ENCODE measurements around the gene PAPOLG. TPM values are rescaled to one million over a fixed set of nuclear protein-coding genes. Genes with fewer than 3 reads are reported as not detected.

The PAPOLG gene
- total RNA-seq, 1 donor from 2014 or later, result 16.1 TPM

- Histone ChIP-seq H3K36me3 (no peaks in the 10 kb centered on the region), H3K27ac (no peak overlapping the region), H3K9me3 (no peaks in the 10 kb centered on the region), H3K4me1 (no peaks in the 10 kb centered on the region), H3K27me3 (ENCODE audit: low read depth) (no peaks in the 10 kb centered on the region), H3K4me3 (no peak overlapping the region)
- ATAC-seq, result no peak
- intact Hi-C loops (cut with DNase I), result no loop called here
- TF ChIP-seq CTCF (IDR thresholded peaks at IDR 0.05), result no peak
- no peak for DNase-seq
These were observed 64.5 kb downstream of the PAPOLG start for GRCh38 chr2:60820416-60821132.

- Histone ChIP-seq H3K4me1 (no peaks in the 10 kb centered on the region), H3K36me3 (no peaks in the 10 kb centered on the region), H3K27me3 (ENCODE audit: low read depth) (no peaks in the 10 kb centered on the region), H3K27ac (no peak overlapping the region), H3K4me3 (no peak overlapping the region), H3K9me3 (no peaks in the 10 kb centered on the region)
- ATAC-seq, result no peak
- intact Hi-C loops (cut with DNase I), result no loop called here
- no peak for DNase-seq
- no peak for TF ChIP-seq CTCF (IDR thresholded peaks at IDR 0.05)
These were observed 65.0 kb downstream of the PAPOLG start for GRCh38 chr2:60821133-60821469.

- no peaks in the 10 kb centered on the region for H3K9me3 ChIP-seq
- no peaks in the 10 kb centered on the region for H3K4me1 ChIP-seq
- TF ChIP-seq CTCF (IDR thresholded peaks at IDR 0.05), result no peak
These were observed 65.7 kb downstream of the PAPOLG start for GRCh38 chr2:60821587-60822302.

GRCh38 chr2:60822987-60823386, 66.9 kb downstream of the PAPOLG start:
- H3K36me3 ChIP-seq, result no peaks in the 10 kb centered on the region
- no peak overlapping the region for H3K27ac ChIP-seq
- H3K4me1 ChIP-seq, result no peaks in the 10 kb centered on the region
- H3K9me3 ChIP-seq, result no peaks in the 10 kb centered on the region
- no peak overlapping the region for H3K4me3 ChIP-seq
- TF ChIP-seq CTCF (IDR thresholded peaks at IDR 0.05), result no peak
- no peak for DNase-seq
- intact Hi-C loops (cut with DNase I), result no loop called here
- no peaks in the 10 kb centered on the region for H3K27me3 ChIP-seq (ENCODE audit: low read depth)
- no peak for ATAC-seq

More at GRCh38 chr2:60821587-60822302, 65.7 kb downstream of the PAPOLG start:
- DNase-seq (no peak), ATAC-seq (no peak)
- H3K27ac ChIP-seq, result no peak overlapping the region
- intact Hi-C loops (cut with DNase I), result no loop called here
- H3K27me3 ChIP-seq (ENCODE audit: low read depth), result no peaks in the 10 kb centered on the region
- no peaks in the 10 kb centered on the region for H3K36me3 ChIP-seq
- H3K4me3 ChIP-seq, result no peak overlapping the region

GRCh38 chr2:60823694-60824305, 67.7 kb downstream of the PAPOLG start:
- no peak for TF ChIP-seq CTCF (IDR thresholded peaks at IDR 0.05)
- Histone ChIP-seq H3K4me3 (no peak overlapping the region), H3K4me1 (no peaks in the 10 kb centered on the region), H3K9me3 (no peaks in the 10 kb centered on the region), H3K27me3 (ENCODE audit: low read depth) (no peaks in the 10 kb centered on the region), H3K27ac (no peak overlapping the region), H3K36me3 (no peaks in the 10 kb centered on the region)
- ATAC-seq (no peak), DNase-seq (no peak)
- intact Hi-C loops (cut with DNase I), result no loop called here
